ENCODE results near the gene ABL2. TPM values are rescaled to one million over a fixed set of nuclear protein-coding genes. Genes with fewer than 3 reads are reported as not detected.
"Not testable (repeated sequence)": the region's sequence is repeated elsewhere in the genome, so short reads cannot be mapped to it uniquely, and the experiment has no call there.

The ABL2 gene
- total RNA-seq, 1 experiment from 2014 or later, result 38.3 TPM

GRCh38 chr1:179142889-179143299, 86.6 kb downstream of the ABL2 start:
- POLR2A ChIA-PET, result interaction anchor here (0.6 kb wide), 1 partner anchor 43 kb away, joined by 4 read pairs; no protein-coding TSS in a partner anchor
- peak; percentile 93 for ATAC-seq
- TF ChIP-seq TCF7L2 (IDR thresholded peaks at IDR 0.05; ENCODE audit: low read depth, low read length), result no peak
- TF ChIP-seq POLR2AphosphoS5 (IDR thresholded peaks at IDR 0.05; ENCODE audit: low read depth, low read length), result peak; percentile 58; the same call in 1 of the 2 replicates
- TF ChIP-seq REST (IDR thresholded peaks at IDR 0.05; ENCODE audit: insufficient read depth in 1 of 2, low read depth in 2 of 2, low read length in 1 of 2), result no peak
- TF ChIP-seq SIN3A (IDR thresholded peaks at IDR 0.05; ENCODE audit: borderline replicate concordance, insufficient read depth, low read depth, low read length), result no peak
- TF ChIP-seq CTCF (IDR thresholded peaks at IDR 0.05), result no peak

GRCh38 chr1:179141592-179142251, 87.8 kb downstream of the ABL2 start:
- in situ Hi-C loops (cut with HindIII; ENCODE audit: low pct_unique_long_range_greater_than_20kb, low sequenced_read_pairs), result no loop called here
- peak overlapping the region; percentile 45 to 52 for H3K4me3 ChIP-seq (ENCODE audit: low read depth in 2 of 2, low read length in 2 of 2)
- ChIA-PET POLR2A (interaction anchor here (0.6 kb wide), 1 partner anchor 209 kb away, joined by 3 read pairs; no protein-coding TSS in a partner anchor), CTCF (no interaction called here)
- BruUV-seq (replicated peaks), result no TSS peak
- intact Hi-C loops (cut with micrococcal nuclease; ENCODE audit: unreplicated experiment), result no loop called here
- no peaks in the 10 kb centered on the region for H3K27me3 ChIP-seq (ENCODE audit: control insufficient read depth, insufficient read depth, low read length)
- H3K9me3 ChIP-seq (ENCODE audit: control insufficient read depth, insufficient read depth, low read depth, low read length), result no peaks in the 10 kb centered on the region; the same call in 1 of the 2 replicates
- TF ChIP-seq TCF7L2 (IDR thresholded peaks at IDR 0.05; ENCODE audit: low read depth, low read length), result no peak
- TF ChIP-seq SIN3A (IDR thresholded peaks at IDR 0.05; ENCODE audit: borderline replicate concordance, insufficient read depth, low read depth, low read length), result no peak
- no peak for TF ChIP-seq POLR2AphosphoS5 (IDR thresholded peaks at IDR 0.05; ENCODE audit: low read depth, low read length)
- no peak for TF ChIP-seq REST (IDR thresholded peaks at IDR 0.05; ENCODE audit: insufficient read depth in 1 of 2, low read depth in 2 of 2, low read length in 1 of 2)
- no peak for TF ChIP-seq CTCF (IDR thresholded peaks at IDR 0.05)
- peaks cover 19% of the 10 kb centered on the region for H3K4me1 ChIP-seq (ENCODE audit: control insufficient read depth, insufficient read depth, low read length)
- H3K36me3 ChIP-seq (ENCODE audit: control insufficient read depth, insufficient read depth, low read length), result no peaks in the 10 kb centered on the region
- H3K27ac ChIP-seq (ENCODE audit: low read length), result peak overlapping the region; percentile 83
- 0 out of 2 replicates have a peak, but pooled peaks have one; percentile 58 for ATAC-seq
- DNase-seq (ENCODE audit: low read depth, low spot score), result no peak

More at GRCh38 chr1:179142889-179143299, 86.6 kb downstream of the ABL2 start:
- Histone ChIP-seq H3K27me3 (ENCODE audit: control insufficient read depth, insufficient read depth, low read length) (no peaks in the 10 kb centered on the region), H3K4me3 (ENCODE audit: low read depth in 2 of 2, low read length in 2 of 2) (peak overlapping the region; percentile 45 to 58), H3K9me3 (ENCODE audit: control insufficient read depth, insufficient read depth, low read depth, low read length) (no peaks in the 10 kb centered on the region; the same call in 1 of the 2 replicates), H3K27ac (ENCODE audit: low read length) (peak overlapping the region; percentile 83), H3K36me3 (ENCODE audit: control insufficient read depth, insufficient read depth, low read length) (no peaks in the 10 kb centered on the region), H3K4me1 (ENCODE audit: control insufficient read depth, insufficient read depth, low read length) (peaks cover 15% of the 10 kb centered on the region)
- in situ Hi-C loops (cut with HindIII; ENCODE audit: low pct_unique_long_range_greater_than_20kb, low sequenced_read_pairs) (no loop called here), intact Hi-C loops (cut with micrococcal nuclease; ENCODE audit: unreplicated experiment) (no loop called here)
- DNase-seq (ENCODE audit: low read depth, low spot score), result peak; percentile 94
- no TSS peak for BruUV-seq (replicated peaks)
- CTCF ChIA-PET, result interaction anchor here (0.6 kb wide), 1 partner anchor 26 kb away, joined by 3 read pairs; no protein-coding TSS in a partner anchor

GRCh38 chr1:179138755-179139154, 90.7 kb downstream of the ABL2 start:
- H3K9me3 ChIP-seq (ENCODE audit: control insufficient read depth, insufficient read depth, low read depth, low read length); H3K27me3 ChIP-seq (ENCODE audit: control insufficient read depth, insufficient read depth, low read length); ATAC-seq; intact Hi-C loops (cut with micrococcal nuclease; ENCODE audit: unreplicated experiment); CTCF ChIA-PET; H3K27ac ChIP-seq (ENCODE audit: low read length); H3K36me3 ChIP-seq (ENCODE audit: control insufficient read depth, insufficient read depth, low read length); in situ Hi-C loops (cut with HindIII; ENCODE audit: low pct_unique_long_range_greater_than_20kb, low sequenced_read_pairs); H3K4me3 ChIP-seq (ENCODE audit: low read depth in 2 of 2, low read length in 2 of 2); BruUV-seq (replicated peaks); DNase-seq (ENCODE audit: low read depth, low spot score); POLR2A ChIA-PET: not testable (repeated sequence)
- peaks cover 19% of the 10 kb centered on the region for H3K4me1 ChIP-seq (ENCODE audit: control insufficient read depth, insufficient read depth, low read length)

All from Panc1 (cell line).